DMS79 treated with DMSO at 0.1 percent for 48 hours (cell line): ENCODE data around the gene CCKAR.

Source experiments
- DNase-seq: peaks from one replicate; lab custom pipeline; 2025; lab: John Stamatoyannopoulos, UW

The CCKAR gene

GRCh38 chr4:26489101-26489985 lies 941 bp downstream of the CCKAR start:
- no peak for DNase-seq

GRCh38 chr4:26485684-26486083 lies 4.6 kb downstream of the CCKAR start:
- DNase-seq, result no peak

GRCh38 chr4:26484516-26484915 lies 5.8 kb downstream of the CCKAR start:
- no peak for DNase-seq

- no peak for DNase-seq
Observed at GRCh38 chr4:26484032-26484515, 6.2 kb downstream of the CCKAR start.

GRCh38 chr4:26482508-26483462 lies 7.5 kb downstream of the CCKAR start:
- DNase-seq, result no peak

- no peak for DNase-seq
Observed at GRCh38 chr4:26478330-26478729, 12.0 kb downstream of the CCKAR start.

- no peak for DNase-seq
Observed at GRCh38 chr4:26476545-26476944, 13.7 kb downstream of the CCKAR start.

GRCh38 chr4:26475716-26476115 lies 14.6 kb downstream of the CCKAR start:
- DNase-seq, result no peak

- DNase-seq, result no peak
Observed at GRCh38 chr4:26474551-26474950, 15.7 kb downstream of the CCKAR start.

GRCh38 chr4:26473893-26474292 lies 16.4 kb downstream of the CCKAR start:
- no peak for DNase-seq

- no peak for DNase-seq
Observed at GRCh38 chr4:26471890-26472289, 18.4 kb downstream of the CCKAR start.

- no peak for DNase-seq
Observed at GRCh38 chr4:26468977-26469376, 21.3 kb downstream of the CCKAR start.

- no peak for DNase-seq
Observed at GRCh38 chr4:26468283-26468949, 21.9 kb downstream of the CCKAR start.

- no peak for DNase-seq
Observed at GRCh38 chr4:26467724-26468123, 22.6 kb downstream of the CCKAR start.

GRCh38 chr4:26466578-26467270 lies 23.6 kb downstream of the CCKAR start:
- no peak for DNase-seq

- DNase-seq, result no peak
Observed at GRCh38 chr4:26464420-26465095, 25.7 kb downstream of the CCKAR start.

- DNase-seq, result no peak
Observed at GRCh38 chr4:26463386-26463785, 26.9 kb downstream of the CCKAR start.

- no peak for DNase-seq
Observed at GRCh38 chr4:26462874-26463273, 27.4 kb downstream of the CCKAR start.

- DNase-seq, result no peak
Observed at GRCh38 chr4:26459756-26460530, 30.3 kb downstream of the CCKAR start.
